Glomerular endothelial cell (primary cell): ENCODE results near the gene PKN1. TPM values are rescaled to one million over a fixed set of nuclear protein-coding genes. Genes with fewer than 3 reads are reported as not detected.

ENCODE experiments used
- DNase-seq: peaks from one replicate; pipeline ENCODE4 v3.0.0-alpha.2; 2011; ENCODE audit warnings: low read depth, low spot score; ENCODE audit errors: extremely low read depth
- total RNA-seq: library from RNA; depleted of rRNA; stranded (reverse); fragments of >200 nt; gene quantifications from 2 replicates; pipeline ENCODE4 v1.2.3, GENCODE V29; 2015

The PKN1 gene
- total RNA-seq, 1 donor from 2014 or later, result 300 TPM

GRCh38 chr19:14510311-14511228, 77.5 kb downstream of the PKN1 start:
- DNase-seq, result no peak

GRCh38 chr19:14511229-14511593, 78.1 kb downstream of the PKN1 start:
- DNase-seq, result no peak

- no peak for DNase-seq
Measured at GRCh38 chr19:14512406-14512961, 79.4 kb downstream of the PKN1 start.

- DNase-seq, result no peak
Measured at GRCh38 chr19:14514215-14514863, 81.2 kb downstream of the PKN1 start.

- DNase-seq, result no peak
Measured at GRCh38 chr19:14515501-14516047, 82.5 kb downstream of the PKN1 start.

- no peak for DNase-seq
Measured at GRCh38 chr19:14516048-14516534, 83.0 kb downstream of the PKN1 start.

GRCh38 chr19:14516746-14517438, 83.8 kb downstream of the PKN1 start:
- no peak for DNase-seq

GRCh38 chr19:14517446-14517839, 84.3 kb downstream of the PKN1 start:
- DNase-seq, result no peak

GRCh38 chr19:14517840-14518505, 84.9 kb downstream of the PKN1 start, which contains the start of gene DNAJB1:
TSS of gene DNAJB1 (minus strand) at chr19:14518397. CDS start at chr19:14518349, 48 bp downstream.
- DNase-seq, result no peak

GRCh38 chr19:14519245-14519859, 86.2 kb downstream of the PKN1 start:
- no peak for DNase-seq

- peak; percentile 60 for DNase-seq
Measured at GRCh38 chr19:14519860-14520407, 86.8 kb downstream of the PKN1 start.

GRCh38 chr19:14520543-14520942, 87.4 kb downstream of the PKN1 start:
- DNase-seq, result no peak

Other genes with a start within 250 kb of the PKN1 start
- 8.3 and 11.4 TPM in 2 replicates for gene ADGRL1, start 227.1 kb upstream of the PKN1 start, total RNA-seq
- 17.1 and 37.0 TPM in 2 replicates for gene ADGRE5, start 51.9 kb upstream of the PKN1 start, total RNA-seq
- 94.5 and 117 TPM in 2 replicates for gene DDX39A, start 14.0 kb upstream of the PKN1 start, total RNA-seq
- 0.15 and 0.64 TPM in 2 replicates for gene PTGER1, start 42.0 kb downstream of the PKN1 start, total RNA-seq
- gene GIPC1, start 62.8 kb downstream of the PKN1 start, total RNA-seq, result 161 and 191 TPM in 2 replicates
- gene DNAJB1, start 85.1 kb downstream of the PKN1 start, total RNA-seq, result 73.6 and 84.1 TPM in 2 replicates
- gene TECR, start 96.3 kb downstream of the PKN1 start, total RNA-seq, result 42.7 and 43.8 TPM in 2 replicates
- 337 and 386 TPM in 2 replicates for gene NDUFB7, start 138.8 kb downstream of the PKN1 start, total RNA-seq
- gene CLEC17A, start 149.8 kb downstream of the PKN1 start, total RNA-seq, result not detected in 2 replicates
- not detected in 2 replicates for gene ADGRE3, start 241.5 kb downstream of the PKN1 start, total RNA-seq